MM.1S (cell line): ENCODE measurements around the gene TDRD5.

ENCODE experiments used
- CTCF ChIP-seq: fragments of 300-600 bp; sonication (generic); IDR thresholded peaks from 2 replicates; pipeline ENCODE4 v1.5.1; 2016; ENCODE audit warnings: antibody characterized with exemption, low read length, mixed read lengths
- EZH2 ChIP-seq: fragments of 300-600 bp; sonication (generic); optimal IDR thresholded peaks from 2 replicates; pipeline ENCODE3; 2017; ENCODE audit warnings: low read depth, mild to moderate bottlenecking, antibody characterized with exemption, low read length, mixed read lengths

GRCh38 chr1:179598631-179599030, 7.0 kb downstream of the TDRD5 start:
- TF ChIP-seq CTCF (no peak), EZH2 (no peak)
